Breast epithelium (tissue), 4 donors: ENCODE data around the gene STARD10. TPM values are rescaled to one million over a fixed set of nuclear protein-coding genes. Genes with fewer than 3 reads are reported as not detected.
A peak's percentile ranks its signal among the peaks of the same experiment; 100 is the strongest.

Experiments
- DNase-seq, 2 donors: peaks; one replicate each; pipeline ENCODE4 v3.0.0-alpha.2; 2019; ENCODE audit warnings: low spot score in 2 of 2
- H3K27ac ChIP-seq, 2 donors: fragments of 200-600 bp; sonication (generic) in 1 of 2; one replicate each; pipeline ENCODE4 v1.5.1; 2016 to 2019; ENCODE audit warnings: mild to moderate bottlenecking in 1 of 2
- H3K27me3 ChIP-seq, 2 donors: fragments of 200-600 bp; sonication (generic) in 1 of 2; one replicate each; pipeline versions ENCODE4 v1.5.1 to v1.6.0; 2017 to 2019; ENCODE audit warnings: control low read depth in 1 of 2, mild to moderate bottlenecking in 1 of 2
- H3K36me3 ChIP-seq: fragments of 200-600 bp; one replicate; pipeline ENCODE4 v1.5.1; 2019
- H3K4me1 ChIP-seq, 2 donors: fragments of 200-600 bp; sonication (generic); one replicate each; pipeline ENCODE4 v1.5.1; 2016 to 2019; ENCODE audit warnings: control low read depth in 1 of 2
- H3K4me3 ChIP-seq, 3 donors: fragments of 200-600 bp; sonication (generic); 1 replicate in 2 of 3; 2 replicates in 1 of 3; pipeline ENCODE4 v1.5.1; 2016 to 2019; ENCODE audit warnings: mild to moderate bottlenecking in 3 of 3, moderate library complexity in 2 of 3
- H3K9me3 ChIP-seq, 2 donors: fragments of 200-600 bp; sonication (generic) in 1 of 2; one replicate each; pipeline ENCODE4 v1.5.1; 2016 to 2019; ENCODE audit warnings: control low read depth in 1 of 2
- CTCF ChIP-seq, 3 donors: fragments of 450-650 bp; IDR thresholded peaks; one replicate each; pipeline ENCODE4 v1.5.1; 2016 to 2017; ENCODE audit warnings: antibody characterized with exemption in 3 of 3, mild to moderate bottlenecking in 3 of 3, moderate library complexity in 3 of 3
- POLR2A ChIP-seq: fragments of 450-650 bp; IDR thresholded peaks from one replicate; pipeline ENCODE4 v1.6.1; 2016; ENCODE audit warnings: antibody characterized with exemption, mild to moderate bottlenecking, moderate library complexity
- POLR2AphosphoS5 ChIP-seq, 3 donors: sonication (generic); formaldehyde crosslinking; IDR thresholded peaks; one replicate each; pipeline ENCODE4 v1.6.1; 2017; ENCODE audit warnings: antibody characterized with exemption in 3 of 3
- intact Hi-C: fragments of 100-400 bp; cut with DNase I; formaldehyde crosslinking; loops from one replicate; pipeline ENCODE4 v1.15.1; 2023; ENCODE audit warnings: low total_unique reads
- total RNA-seq, 3 donors: library from RNA; depleted of rRNA; stranded (reverse); fragments of >200 nt; gene quantifications; one replicate each; pipeline ENCODE4 v1.1.0, GENCODE V29; 2016

STARD10 gene
- total RNA-seq, 3 donors from 2014 or later: 20.6 to 117 (median 93.7) TPM

GRCh38 chr11:72821920-72822799, 28.3 kb upstream of the STARD10 start:
- no peaks in the 10 kb centered on the region for H3K9me3 ChIP-seq
- H3K4me3 ChIP-seq: peak overlapping the region; percentile 35 to 80 (median 57)
- intact Hi-C loops: loop anchor here (2.0 kb wide), 1 partner anchor 355 kb away; no protein-coding TSS in a partner anchor
- DNase-seq: peak; percentile 72 to 86
- no peaks in the 10 kb centered on the region for H3K27me3 ChIP-seq
- peaks cover 4 to 8% of the 10 kb centered on the region in 2 donors for H3K4me1 ChIP-seq
- H3K36me3 ChIP-seq: no peaks in the 10 kb centered on the region
- peak overlapping the region; percentile 60 to 71 for H3K27ac ChIP-seq
- TF ChIP-seq POLR2AphosphoS5 (IDR thresholded peaks at IDR 0.05): peak; percentile 51 to 79 (median 78)
- no peak for TF ChIP-seq POLR2A
- peak in 1 of 3 donors; percentile 13 for TF ChIP-seq CTCF (IDR thresholded peaks at IDR 0.05)

DNA sequence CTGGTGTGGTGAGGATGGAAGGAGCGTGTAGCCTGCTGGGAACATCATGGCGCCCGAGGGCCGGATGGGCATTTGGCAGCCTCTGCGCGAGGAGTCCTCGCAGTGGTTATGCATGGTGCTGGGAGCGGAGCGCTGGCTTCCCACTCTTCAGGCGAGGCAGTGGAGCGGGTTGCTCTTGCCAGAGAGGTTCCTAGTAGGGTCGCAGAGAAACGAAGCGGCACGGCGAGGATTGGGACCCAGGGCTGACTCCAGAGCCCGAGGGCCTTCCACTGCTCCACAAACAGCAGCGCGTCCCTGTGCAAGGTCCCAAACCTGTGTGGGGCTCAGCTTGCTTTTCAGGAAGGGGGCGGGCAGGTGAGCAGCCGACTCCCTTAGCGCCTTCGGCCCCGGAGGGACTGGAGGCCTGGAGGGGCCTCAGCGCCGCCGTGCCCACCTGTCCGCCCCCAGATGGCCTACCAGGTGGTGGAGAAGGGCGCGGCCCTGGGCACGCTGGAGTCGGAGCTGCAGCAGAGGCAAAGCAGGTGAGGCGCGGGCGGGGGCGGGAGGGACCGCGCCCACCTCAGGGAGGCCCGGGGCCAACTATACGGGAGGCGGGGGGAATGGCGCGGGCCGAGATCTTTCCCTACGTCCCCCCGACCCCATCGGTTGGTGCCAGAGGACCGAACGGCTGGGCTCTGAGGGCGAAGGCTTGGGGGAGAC, 27.5 kb upstream of the STARD10 start:
- no peak for DNase-seq

GRCh38 chr11:72820439-72821139, 26.7 kb upstream of the STARD10 start:
- Histone ChIP-seq H3K27ac (no peak overlapping the region), H3K9me3 (no peaks in the 10 kb centered on the region), H3K4me3 (no peak overlapping the region), H3K36me3 (no peaks in the 10 kb centered on the region), H3K4me1 (peaks cover 4 to 8% of the 10 kb centered on the region in 2 donors), H3K27me3 (no peaks in the 10 kb centered on the region)
- intact Hi-C loops: loop anchor here (2.0 kb wide), 1 partner anchor 356 kb away; no protein-coding TSS in a partner anchor
- no peak for DNase-seq
- TF ChIP-seq POLR2AphosphoS5 (IDR thresholded peaks at IDR 0.05) (no peak), CTCF (IDR thresholded peaks at IDR 0.05) (no peak), POLR2A (no peak)

More for the DNA sequence above, 27.5 kb upstream of the STARD10 start:
- no peak for TF ChIP-seq CTCF (IDR thresholded peaks at IDR 0.05)
- TF ChIP-seq POLR2A: no peak
- H3K9me3 ChIP-seq: no peaks in the 10 kb centered on the region
- H3K4me3 ChIP-seq: peak overlapping the region; percentile 35 to 80 (median 57)
- peak overlapping the region; percentile 60 to 71 for H3K27ac ChIP-seq
- no peaks in the 10 kb centered on the region for H3K36me3 ChIP-seq
- H3K4me1 ChIP-seq: peaks cover 4 to 8% of the 10 kb centered on the region in 2 donors
- H3K27me3 ChIP-seq: no peaks in the 10 kb centered on the region
- intact Hi-C loops: loop anchor here (2.0 kb wide), 1 partner anchor 355 kb away; no protein-coding TSS in a partner anchor

DNA sequence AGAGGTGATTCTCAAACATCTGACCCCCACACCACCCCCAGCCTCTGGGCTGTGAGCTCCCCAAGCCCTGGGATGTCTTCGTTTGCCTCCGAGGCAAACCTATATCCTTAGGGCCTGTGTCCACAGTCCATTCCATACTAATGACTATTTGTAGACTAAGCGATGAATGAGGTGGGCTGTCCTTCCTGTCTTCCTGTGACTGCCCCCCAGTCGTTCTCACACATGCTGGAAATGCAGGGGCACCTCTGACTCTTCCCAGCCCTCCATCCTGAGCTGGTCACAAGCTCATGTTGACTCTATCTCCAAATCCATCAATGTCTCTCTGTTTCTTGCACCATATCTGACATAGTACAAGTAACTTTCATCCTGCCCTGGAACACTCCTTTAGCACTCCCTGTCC, 25.1 kb upstream of the STARD10 start:
- H3K27me3 ChIP-seq: no peaks in the 10 kb centered on the region
- TF ChIP-seq CTCF (IDR thresholded peaks at IDR 0.05) (no peak), POLR2AphosphoS5 (IDR thresholded peaks at IDR 0.05) (no peak), POLR2A (no peak)
- no peak overlapping the region for H3K27ac ChIP-seq
- H3K9me3 ChIP-seq: no peaks in the 10 kb centered on the region
- H3K4me3 ChIP-seq: no peak overlapping the region
- intact Hi-C loops: loop anchor here (10.0 kb wide), 1 partner anchor 94 kb away; no protein-coding TSS in a partner anchor
- no peak for DNase-seq
- H3K36me3 ChIP-seq: no peaks in the 10 kb centered on the region
- peaks cover 4 to 8% of the 10 kb centered on the region in 2 donors for H3K4me1 ChIP-seq
